SK-N-SH treated with all-trans-retinoic acid at 6 μM for 48 hours (cell line): ENCODE measurements around the gene FBXW2.

Experiments
- BACH2 ChIP-seq: fragments of 250-450 bp; sonication (Bioruptor Pico); IDR thresholded peaks from 2 replicates; pipeline ENCODE4 v1.9.0; 2021; ENCODE audit warnings: mild to moderate bottlenecking, borderline replicate concordance
- ISL1 ChIP-seq: fragments of 250-450 bp; sonication (Bioruptor Pico); IDR thresholded peaks from 2 replicates; pipeline ENCODE4 v2.1.2; 2022; ENCODE audit warnings: mild to moderate bottlenecking, moderate library complexity
- OSR1 ChIP-seq: fragments of 250-450 bp; sonication (Bioruptor Pico); IDR thresholded peaks from 2 replicates; pipeline ENCODE4 v1.8.0; 2022; ENCODE audit warnings: moderate library complexity, mild to moderate bottlenecking, inconsistent platforms
- RARB ChIP-seq: fragments of 250-450 bp; sonication (Bioruptor Pico); IDR thresholded peaks from 2 replicates; pipeline ENCODE4 v1.8.0; 2021; ENCODE audit warnings: mild to moderate bottlenecking, moderate library complexity
- SNAI2 ChIP-seq: fragments of 250-450 bp; sonication (Bioruptor Pico); IDR thresholded peaks from 2 replicates; pipeline ENCODE4 v1.5.0; 2020; ENCODE audit warnings: mild to moderate bottlenecking, moderate library complexity
- TOX ChIP-seq: fragments of 250-450 bp; sonication (Bioruptor Pico); IDR thresholded peaks from 2 replicates; pipeline ENCODE4 v1.8.0; 2021; ENCODE audit warnings: mild to moderate bottlenecking, moderate library complexity, borderline replicate concordance
- ZFP3 ChIP-seq: fragments of 250-450 bp; sonication (Bioruptor Pico); IDR thresholded peaks from 2 replicates; pipeline ENCODE4 v1.5.0; 2020; ENCODE audit warnings: mild to moderate bottlenecking, moderate library complexity
- ZNF70 ChIP-seq: fragments of 450-650 bp; formaldehyde crosslinking; IDR thresholded peaks from 2 replicates; pipeline ENCODE4 v1.5.0; 2020; ENCODE audit warnings: mild to moderate bottlenecking, moderate library complexity
- TF ChIP-seq, protein P1 (sequence below): fragments of 250-450 bp; sonication (Bioruptor Pico); IDR thresholded peaks from 2 replicates; pipeline ENCODE4 v1.5.1; 2020; ENCODE audit warnings: low read depth, mild to moderate bottlenecking, moderate library complexity
- TF ChIP-seq, protein P2 (sequence below): fragments of 250-450 bp; sonication (Bioruptor Pico); IDR thresholded peaks from 2 replicates; pipeline ENCODE4 v1.8.0; 2020; ENCODE audit warnings: mild to moderate bottlenecking, moderate library complexity, borderline replicate concordance
- TF ChIP-seq, protein P3 (sequence below): fragments of 250-450 bp; sonication (Bioruptor Pico); IDR thresholded peaks from 2 replicates; pipeline ENCODE4 v1.5.1; 2021; ENCODE audit warnings: mild to moderate bottlenecking, moderate library complexity
- TF ChIP-seq, protein P4 (sequence below): fragments of 250-450 bp; sonication (Bioruptor Pico); IDR thresholded peaks from 2 replicates; pipeline ENCODE4 v1.8.0; 2021; ENCODE audit warnings: low read depth, mild to moderate bottlenecking, moderate library complexity, borderline replicate concordance

DNA sequence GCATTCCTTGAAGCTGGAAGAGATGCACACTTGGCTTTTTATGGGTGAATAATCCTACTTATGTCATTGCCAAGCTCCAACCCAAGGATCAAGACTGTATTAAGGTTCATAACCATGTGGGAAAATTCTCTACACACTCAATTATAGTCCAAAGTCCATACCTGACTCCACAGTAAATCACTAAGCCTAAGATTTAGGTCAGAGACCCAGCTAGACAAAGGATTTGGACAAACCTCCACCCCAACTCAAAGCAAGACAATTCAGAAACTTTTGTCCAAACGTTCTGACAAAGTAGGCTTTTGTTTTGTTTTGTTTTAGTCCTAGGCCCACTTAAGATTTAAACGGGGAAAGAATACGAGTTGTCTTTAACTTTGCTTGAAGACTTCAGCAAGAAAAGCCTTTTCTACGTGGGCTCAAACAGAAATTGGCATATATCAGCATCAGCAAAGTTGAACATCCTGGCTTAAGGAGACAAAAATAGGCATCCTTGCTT is 80.6 kb downstream of the FBXW2 start:
- TF ChIP-seq BACH2 (CRISPR knock-in tag): no peak
- no peak for TF ChIP-seq ZFP3 (CRISPR knock-in tag)
- TF ChIP-seq RARB (CRISPR knock-in tag): no peak
- TF ChIP-seq, protein P1, sequence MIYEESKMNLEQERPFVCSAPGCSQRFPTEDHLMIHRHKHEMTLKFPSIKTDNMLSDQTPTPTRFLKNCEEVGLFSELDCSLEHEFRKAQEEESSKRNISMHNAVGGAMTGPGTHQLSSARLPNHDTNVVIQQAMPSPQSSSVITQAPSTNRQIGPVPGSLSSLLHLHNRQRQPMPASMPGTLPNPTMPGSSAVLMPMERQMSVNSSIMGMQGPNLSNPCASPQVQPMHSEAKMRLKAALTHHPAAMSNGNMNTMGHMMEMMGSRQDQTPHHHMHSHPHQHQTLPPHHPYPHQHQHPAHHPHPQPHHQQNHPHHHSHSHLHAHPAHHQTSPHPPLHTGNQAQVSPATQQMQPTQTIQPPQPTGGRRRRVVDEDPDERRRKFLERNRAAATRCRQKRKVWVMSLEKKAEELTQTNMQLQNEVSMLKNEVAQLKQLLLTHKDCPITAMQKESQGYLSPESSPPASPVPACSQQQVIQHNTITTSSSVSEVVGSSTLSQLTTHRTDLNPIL (CRISPR knock-in tag): no peak
- TF ChIP-seq, protein P2, sequence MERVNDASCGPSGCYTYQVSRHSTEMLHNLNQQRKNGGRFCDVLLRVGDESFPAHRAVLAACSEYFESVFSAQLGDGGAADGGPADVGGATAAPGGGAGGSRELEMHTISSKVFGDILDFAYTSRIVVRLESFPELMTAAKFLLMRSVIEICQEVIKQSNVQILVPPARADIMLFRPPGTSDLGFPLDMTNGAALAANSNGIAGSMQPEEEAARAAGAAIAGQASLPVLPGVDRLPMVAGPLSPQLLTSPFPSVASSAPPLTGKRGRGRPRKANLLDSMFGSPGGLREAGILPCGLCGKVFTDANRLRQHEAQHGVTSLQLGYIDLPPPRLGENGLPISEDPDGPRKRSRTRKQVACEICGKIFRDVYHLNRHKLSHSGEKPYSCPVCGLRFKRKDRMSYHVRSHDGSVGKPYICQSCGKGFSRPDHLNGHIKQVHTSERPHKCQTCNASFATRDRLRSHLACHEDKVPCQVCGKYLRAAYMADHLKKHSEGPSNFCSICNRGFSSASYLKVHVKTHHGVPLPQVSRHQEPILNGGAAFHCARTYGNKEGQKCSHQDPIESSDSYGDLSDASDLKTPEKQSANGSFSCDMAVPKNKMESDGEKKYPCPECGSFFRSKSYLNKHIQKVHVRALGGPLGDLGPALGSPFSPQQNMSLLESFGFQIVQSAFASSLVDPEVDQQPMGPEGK (CRISPR knock-in tag): no peak
- no peak for TF ChIP-seq OSR1
- TF ChIP-seq ISL1 (CRISPR knock-in tag): no peak
- no peak for TF ChIP-seq SNAI2 (CRISPR knock-in tag)
- no peak for TF ChIP-seq TOX (CRISPR knock-in tag)
- TF ChIP-seq, protein P3, sequence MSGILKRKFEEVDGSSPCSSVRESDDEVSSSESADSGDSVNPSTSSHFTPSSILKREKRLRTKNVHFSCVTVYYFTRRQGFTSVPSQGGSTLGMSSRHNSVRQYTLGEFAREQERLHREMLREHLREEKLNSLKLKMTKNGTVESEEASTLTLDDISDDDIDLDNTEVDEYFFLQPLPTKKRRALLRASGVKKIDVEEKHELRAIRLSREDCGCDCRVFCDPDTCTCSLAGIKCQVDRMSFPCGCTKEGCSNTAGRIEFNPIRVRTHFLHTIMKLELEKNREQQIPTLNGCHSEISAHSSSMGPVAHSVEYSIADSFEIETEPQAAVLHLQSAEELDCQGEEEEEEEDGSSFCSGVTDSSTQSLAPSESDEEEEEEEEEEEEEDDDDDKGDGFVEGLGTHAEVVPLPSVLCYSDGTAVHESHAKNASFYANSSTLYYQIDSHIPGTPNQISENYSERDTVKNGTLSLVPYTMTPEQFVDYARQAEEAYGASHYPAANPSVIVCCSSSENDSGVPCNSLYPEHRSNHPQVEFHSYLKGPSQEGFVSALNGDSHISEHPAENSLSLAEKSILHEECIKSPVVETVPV (CRISPR knock-in tag): no peak
- TF ChIP-seq, protein P4, sequence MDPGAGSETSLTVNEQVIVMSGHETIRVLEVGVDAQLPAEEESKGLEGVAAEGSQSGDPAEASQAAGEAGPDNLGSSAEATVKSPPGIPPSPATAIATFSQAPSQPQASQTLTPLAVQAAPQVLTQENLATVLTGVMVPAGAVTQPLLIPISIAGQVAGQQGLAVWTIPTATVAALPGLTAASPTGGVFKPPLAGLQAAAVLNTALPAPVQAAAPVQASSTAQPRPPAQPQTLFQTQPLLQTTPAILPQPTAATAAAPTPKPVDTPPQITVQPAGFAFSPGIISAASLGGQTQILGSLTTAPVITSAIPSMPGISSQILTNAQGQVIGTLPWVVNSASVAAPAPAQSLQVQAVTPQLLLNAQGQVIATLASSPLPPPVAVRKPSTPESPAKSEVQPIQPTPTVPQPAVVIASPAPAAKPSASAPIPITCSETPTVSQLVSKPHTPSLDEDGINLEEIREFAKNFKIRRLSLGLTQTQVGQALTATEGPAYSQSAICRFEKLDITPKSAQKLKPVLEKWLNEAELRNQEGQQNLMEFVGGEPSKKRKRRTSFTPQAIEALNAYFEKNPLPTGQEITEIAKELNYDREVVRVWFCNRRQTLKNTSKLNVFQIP (CRISPR knock-in tag): no peak
- no peak for TF ChIP-seq ZNF70 (CRISPR knock-in tag)
